Fibroblast of peridontal ligament (primary cell): Measurements from ENCODE around the gene TACC3.

Experiments used
- DNase-seq: peaks from one replicate; pipeline ENCODE4 v3.0.0-alpha.2; 2010; ENCODE audit errors: extremely low read depth

TACC3 gene

DNA sequence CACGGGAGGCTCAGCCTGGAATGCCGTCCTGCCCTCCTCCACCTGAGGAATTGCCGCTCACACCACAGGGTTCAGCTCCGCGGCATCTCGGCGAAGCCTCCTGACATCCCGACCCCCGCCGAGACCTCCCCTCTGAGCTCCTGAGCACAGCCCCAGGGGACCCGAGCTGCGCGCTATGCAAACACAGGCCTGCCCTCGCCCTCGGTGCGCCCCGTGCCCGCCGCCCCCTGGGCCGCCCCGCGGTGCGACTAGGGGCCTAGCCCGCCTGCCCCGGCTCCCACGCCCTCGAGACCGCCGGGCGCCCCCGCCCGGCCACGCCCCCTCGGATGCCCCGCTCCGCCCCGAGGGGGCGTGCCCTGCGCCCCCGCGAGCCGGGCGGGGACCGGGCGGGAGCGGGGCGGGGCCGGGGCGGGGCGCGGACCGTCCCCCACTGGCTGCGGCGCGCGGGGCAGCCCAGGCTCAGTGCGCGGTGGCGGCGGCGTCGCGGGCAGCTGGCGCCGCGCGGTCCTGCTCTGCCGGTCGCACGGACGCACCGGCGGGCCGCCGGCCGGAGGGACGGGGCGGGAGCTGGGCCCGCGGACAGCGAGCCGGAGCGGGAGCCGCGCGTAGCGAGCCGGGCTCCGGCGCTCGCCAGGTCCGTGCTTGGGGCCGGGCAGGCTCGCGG is 71.6 kb downstream of the TACC3 start, which contains the start of gene FGFR3:
TSS of gene FGFR3 (plus strand) at position 462 of the 664 bp plus-strand sequence. CDS start 642 bp downstream, outside the sequence.
- no peak for DNase-seq

- DNase-seq, result no peak
Observed at GRCh38 chr4:1793496-1793840, 72.1 kb downstream of the TACC3 start.

DNA sequence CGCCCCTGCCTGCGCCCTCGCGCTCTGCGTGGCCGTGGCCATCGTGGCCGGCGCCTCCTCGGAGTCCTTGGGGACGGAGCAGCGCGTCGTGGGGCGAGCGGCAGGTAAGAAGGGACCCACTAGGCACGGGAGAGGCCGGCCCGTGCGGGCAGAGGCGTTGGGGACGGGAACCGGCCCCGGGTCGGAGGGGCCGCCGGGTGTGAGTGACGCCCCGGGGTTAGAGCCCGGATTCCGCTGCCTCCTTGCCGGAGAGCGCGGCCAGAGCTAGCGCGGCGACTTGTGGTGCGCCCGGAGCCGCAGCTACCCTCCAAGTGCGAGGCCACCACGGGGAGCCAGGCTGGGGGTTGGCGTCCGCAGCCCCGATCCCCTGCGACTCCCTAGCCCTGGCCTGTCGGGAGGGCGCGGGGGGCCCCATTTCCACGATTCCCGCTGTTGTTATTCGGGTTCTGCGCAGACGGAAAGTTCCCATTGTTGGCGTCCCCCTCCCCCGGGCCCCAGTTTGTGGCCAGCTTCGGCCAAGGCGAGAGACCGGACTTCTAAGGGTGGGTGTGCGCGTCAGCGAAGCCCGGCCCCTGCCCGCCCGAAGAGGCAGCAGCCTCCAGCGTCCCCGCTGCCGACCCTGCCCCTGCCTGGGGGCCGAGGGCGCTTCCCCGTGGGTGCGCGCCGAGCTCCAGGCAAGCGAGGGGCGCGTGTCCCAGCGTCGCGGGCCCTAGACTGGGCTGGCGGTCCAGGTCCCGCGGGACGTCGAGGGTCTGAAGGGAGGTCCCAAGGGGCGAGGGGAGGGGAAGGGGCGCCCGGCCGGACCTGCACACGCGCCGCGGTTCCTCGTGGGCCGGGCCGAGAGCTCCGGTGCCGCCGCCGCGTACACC is 72.9 kb downstream of the TACC3 start:
- no peak for DNase-seq
